ENCODE measurements around the gene TLL2.

TLL2 gene

DNA sequence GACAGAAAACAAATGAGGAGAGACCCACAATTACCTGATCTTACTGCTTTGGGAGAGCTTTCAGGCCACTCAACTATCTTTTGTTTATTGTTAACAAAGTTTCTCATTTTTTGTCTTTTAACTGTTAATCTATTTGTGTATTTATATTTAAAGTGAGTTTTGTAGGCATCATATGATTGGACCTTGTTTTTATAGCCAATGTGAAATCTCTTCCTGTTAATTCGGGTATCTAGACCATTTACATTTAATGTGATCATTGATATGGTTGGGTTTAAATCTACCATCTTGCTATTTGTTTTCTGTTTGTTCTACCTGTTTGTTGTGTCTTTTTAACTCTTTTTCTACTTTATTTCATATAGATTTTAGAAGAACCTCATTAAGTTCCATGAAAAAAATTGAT, 167.4 kb downstream of the TLL2 start:
- no peak for DNase-seq

DNA sequence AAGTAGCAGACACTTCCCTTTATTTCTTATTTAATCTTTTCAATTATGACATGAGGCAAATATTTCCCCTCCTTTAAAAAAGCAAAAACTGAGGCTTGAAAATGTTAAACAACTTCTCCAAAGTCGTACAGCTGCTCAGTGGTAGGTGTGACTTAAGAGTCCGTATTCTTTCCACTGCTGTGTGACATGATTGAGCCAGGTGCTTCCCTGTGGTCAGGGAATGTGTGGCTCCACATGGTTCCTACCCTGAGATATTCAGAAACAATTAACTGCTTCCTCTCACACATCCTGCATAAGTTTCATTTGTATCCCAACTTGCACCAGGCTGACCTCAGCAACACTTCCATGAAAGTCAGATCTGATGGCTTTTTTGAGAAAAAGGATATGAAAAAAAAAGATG, 168.5 kb downstream of the TLL2 start:
- no peak for DNase-seq

DNA sequence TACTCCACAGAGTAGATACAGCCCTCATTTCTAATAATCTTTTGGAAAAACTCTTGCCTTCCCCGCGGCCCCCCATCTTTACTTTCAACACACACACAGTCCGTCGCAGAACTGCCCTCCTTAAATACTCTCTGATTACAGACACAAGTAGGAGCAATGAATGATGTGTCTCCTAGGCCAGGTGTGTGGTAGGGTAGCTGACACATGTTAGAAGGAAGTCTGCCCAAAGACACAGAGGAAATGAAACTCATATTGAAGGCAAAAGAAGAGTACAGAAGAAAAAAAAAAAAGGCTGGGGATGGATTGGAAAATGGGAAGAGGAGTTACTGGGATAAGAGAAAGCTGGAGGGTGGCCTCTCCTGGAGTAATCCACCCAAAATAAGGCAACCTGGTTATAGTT, 169.5 kb downstream of the TLL2 start:
- DNase-seq = no peak

DNA sequence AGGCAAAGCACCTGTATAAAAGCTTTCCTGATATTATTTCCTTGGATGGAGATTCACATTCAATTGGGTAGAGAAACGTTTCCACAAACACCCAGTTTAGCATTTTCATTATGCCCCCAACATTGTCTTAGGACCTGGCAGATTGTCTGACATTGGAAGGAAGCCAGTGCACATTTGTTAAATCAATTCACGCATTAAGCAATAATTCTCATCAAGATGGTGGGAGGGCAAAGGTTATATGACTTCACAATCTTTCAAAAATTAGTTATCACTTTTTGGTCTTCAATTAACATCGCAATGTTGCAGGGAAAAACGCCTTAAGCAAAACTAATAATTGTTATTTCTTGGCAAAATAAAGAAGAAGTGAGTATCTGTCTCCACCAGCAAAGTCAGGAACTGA, 171.3 kb downstream of the TLL2 start:
- DNase-seq = no peak

DNA sequence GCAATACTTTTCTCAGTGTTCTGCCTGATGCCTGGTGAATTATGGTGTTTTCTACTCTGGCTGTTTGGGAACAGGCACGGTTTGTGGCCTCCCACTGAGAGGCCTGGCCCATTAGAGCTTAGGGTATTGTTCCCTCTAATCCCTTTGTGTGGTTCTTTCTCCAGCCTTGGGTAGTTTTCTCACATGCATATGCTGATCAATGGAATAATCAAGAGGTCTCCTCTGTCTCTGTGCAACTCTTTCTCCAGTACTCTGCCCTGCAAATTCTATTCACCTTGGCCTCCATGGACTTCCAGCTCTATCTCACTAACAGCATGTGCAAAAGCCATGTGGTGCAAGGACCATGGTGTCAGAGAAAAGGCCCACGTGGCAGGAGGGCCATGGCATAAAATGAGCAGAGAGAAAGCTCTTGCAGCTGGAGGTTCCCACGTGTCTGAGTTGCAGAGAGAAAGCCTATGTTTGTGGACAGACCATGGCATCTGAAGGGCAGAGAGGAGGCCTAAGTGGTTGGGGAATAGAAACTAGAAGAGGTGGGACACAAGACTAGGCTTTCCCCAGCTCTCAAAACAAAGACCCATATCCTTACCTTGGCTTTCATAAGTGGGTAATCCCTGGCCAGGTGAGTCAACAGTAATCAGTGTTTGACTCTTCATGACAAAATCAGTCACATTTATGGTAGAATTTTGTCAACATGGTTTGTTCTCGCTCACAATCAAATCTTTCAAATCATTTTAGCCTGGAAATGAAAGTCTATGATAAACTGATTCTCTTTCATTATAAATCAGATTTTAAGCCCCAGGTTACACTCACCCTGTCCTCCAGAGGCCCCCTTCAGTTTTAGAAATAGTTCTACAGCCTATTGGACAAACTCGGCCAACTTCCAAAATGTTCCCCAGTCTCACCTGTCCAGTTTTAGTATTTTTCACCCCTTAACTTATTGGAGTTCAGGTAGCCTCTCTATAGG, 172.2 kb downstream of the TLL2 start:
- DNase-seq = no peak

DNA sequence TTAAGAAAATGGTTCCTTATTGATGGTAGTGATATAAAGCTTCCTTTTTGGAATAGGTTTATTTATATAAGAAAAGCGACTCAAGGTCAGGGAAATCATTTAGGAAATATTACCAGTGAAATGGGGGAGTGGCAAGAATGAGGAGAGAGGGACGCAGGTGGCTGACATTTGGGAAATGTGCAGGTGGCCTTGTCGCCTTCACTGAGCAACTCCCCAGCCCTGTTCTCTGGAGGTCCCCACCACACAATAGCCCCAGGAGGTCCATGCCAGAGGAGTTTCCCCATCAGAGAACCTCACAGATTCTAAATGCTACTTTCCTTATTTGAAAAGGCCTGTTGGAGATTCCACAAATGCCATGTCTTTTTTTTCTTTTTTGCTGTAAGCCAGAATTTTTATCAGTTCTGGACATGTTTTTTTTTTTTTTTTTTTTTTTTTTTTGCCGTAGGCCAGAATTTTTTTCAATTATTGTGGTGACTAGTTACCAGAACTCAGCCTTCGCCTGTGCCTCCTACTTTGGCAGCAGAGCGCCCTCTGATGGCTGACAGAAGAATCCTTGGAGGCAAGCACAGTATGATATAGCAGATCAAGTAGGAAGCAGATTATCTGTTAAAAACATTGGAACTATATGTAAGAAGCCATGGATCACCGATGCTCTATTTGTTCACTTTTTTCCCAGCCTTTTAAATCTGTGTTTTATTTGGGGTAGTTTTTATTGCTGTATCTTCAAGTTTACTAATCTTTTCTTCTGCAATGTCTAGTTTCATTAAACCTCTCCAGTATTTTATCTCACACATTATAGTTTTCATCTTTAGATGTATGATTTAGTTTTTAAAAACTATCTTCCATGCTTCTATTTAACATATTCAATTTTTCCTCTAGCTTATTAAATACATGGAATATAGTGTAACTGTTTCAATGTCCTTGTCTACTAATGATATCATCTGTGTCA, 173.5 kb downstream of the TLL2 start:
- DNase-seq = peak; percentile 26

DNA sequence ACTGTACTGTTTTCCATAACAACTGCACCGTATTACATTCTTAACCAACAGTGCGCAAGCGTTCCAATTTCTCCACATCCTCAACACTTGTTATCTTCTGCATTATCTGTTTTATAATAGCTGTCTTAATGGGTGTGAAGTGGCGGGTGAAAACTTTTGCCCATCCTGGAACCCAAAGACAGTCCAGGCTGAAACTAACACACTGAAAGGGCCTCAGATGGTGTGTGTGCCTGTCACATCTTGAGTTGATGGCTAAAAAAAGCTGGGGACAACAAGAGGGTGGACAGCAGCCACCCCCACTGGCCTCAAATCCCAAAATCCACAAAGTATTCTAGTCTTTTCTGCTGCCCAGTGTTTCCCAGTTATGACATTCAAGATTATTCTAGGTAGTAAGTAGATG, 174.3 kb downstream of the TLL2 start:
- no peak for DNase-seq

DNA sequence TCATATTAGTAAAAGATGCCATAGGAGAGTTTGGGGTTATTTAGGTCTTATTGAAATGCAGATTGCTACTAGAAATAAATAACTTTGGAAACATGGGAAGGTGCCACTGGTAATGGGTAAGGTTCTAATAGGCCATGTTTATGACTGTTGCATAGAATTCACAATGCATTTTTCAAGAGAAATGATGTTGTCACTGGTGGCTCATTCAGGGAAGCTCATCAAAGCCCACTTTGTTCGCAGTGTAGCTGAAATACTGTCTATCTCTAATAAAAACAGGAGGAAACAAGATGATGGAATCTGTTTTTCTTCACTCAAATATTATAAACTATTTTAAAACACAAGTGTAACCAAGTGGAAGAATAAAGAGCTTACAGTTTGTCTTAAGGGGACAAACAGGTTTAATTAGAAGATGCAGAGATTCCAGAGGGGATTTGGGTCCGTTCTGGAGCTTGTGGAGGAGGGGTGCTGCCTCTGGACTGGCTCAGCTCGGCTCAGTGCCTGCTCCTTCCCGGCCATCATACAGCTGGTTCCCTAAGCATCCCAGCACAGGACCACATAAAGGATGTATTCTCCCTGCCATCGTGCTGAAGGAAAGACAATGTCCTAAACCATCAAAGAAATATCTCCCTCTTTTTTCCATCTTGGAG, 175.3 kb downstream of the TLL2 start:
- DNase-seq = no peak

DNA sequence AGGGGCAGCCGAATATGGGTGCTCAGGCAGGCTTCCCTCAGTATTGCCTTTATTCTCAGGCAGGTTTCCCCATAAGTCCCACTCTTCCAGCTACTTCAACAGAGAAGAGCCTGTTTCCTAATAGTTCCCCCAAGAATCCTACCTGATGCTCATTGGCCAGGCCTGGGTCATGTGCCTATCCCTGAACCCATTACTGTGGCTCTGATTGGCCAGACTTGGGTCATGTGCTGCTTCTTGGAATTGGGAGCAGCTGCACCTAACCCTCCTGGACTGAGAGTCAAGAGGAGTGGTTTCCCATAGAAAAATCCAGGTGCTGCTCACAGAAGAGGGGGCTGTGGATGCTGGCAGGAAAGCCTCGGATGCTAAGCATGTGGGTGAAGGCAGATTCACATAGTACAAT, 176.6 kb downstream of the TLL2 start:
- no peak for DNase-seq

DNA sequence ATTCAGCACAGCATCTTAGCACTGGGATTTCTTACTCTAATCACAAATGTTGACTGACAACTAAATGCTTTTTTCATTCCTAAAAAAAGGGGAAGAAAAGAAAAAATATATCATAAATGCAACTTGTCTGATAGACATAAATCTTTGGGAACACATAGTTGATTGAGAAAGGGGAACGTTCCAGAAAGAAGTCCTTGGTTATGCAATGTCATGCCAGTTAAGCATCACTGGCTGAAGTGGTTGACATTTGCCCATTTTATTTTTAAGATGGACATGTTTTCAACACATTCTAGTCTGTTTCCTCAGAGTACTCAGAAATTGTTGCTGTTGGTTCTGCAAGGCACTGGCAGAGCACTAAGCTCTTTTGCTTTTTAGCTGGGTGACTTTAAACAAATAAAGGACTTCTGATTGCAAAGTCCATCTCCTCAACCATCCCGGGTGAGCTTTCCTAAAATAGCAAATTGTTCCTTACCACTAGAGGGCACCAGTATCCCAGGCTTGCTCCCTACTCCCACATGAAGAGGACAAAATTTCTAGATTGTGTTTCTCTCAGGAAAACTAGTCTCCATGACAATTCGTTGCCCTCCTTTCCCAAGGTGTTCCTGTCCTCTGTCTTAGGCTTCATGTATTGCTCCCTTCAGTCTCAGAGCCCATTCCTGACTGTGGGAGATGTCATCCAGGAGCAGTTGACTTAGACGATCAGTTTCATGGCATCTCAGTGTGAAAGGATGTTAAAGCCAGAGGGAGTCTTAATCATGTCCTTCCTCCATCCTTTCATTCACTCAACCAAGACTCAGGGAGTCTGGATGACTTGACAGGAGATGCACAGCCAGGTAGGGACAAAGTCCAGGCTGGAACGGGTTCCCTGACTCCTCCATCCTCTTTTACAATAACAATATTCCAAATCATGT, 178.9 kb downstream of the TLL2 start:
- no peak for DNase-seq

DNA sequence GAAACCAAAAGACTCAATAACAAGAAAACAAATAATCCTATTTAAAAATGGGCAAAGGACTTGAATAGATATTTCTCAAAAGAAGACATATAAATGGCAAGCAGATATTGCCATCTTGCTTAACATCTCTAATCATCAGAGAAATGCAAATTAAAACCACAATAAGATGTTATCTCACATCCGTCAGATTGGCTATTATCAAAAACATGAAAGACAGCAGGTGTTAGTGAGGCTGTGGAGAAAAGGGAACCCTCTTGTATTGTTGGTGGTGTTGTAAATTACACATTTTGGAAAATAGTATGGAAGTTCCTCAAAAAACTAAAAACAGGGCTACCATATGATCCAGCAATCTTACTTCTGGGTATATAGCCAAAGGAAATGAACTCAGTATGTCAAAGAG, 180.6 kb downstream of the TLL2 start:
- no peak for DNase-seq

DNA sequence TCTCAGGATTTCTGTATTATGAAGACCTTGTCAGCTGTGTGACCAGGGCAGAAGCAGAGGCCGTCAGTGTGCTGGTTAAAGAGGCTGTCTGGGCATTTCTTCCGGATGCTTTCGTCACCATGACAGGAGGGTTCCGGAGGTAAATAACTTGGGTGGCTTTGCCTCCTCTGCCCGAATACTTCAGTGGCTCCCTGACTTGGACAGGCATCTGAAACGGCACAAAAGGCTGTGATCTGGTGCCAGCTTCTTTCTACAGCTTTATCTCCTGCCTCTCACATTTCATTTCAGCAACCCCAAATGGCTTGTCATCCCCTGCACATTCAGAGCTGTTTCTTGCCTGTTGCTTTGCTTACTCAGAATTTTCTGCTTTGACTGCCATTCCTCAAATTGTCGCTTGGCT, 186.3 kb downstream of the TLL2 start:
- DNase-seq = no peak

DNA sequence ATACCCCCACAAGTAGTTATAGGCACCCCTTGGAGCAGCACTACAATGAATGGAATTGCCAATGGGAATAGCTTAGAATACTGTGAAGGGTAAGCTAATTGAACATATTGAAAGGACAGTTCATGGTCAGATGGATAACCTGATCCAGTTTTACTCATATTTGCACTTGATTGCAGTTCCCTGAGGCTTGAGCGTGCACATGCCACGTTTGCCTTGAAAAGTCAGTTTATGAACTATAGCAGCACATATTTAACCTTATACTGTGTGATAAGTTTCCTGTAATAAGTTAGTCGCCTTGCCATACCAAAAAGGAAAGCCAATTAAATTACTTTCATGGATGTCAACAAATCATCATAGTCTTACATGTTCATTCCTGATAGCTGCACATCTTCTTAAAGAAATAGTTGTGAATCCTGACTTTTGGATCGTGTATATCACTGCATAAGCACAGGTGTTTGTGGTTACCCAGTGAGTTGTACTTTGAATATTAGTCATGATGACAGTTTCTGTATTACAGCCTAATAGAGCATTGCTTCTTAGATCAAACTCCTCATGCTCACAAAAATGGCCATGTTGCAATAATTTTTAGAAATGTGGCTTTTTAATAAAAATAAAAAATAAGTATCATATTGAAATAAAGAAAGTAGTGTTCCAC, 187.9 kb downstream of the TLL2 start:
- no peak for DNase-seq

DNA sequence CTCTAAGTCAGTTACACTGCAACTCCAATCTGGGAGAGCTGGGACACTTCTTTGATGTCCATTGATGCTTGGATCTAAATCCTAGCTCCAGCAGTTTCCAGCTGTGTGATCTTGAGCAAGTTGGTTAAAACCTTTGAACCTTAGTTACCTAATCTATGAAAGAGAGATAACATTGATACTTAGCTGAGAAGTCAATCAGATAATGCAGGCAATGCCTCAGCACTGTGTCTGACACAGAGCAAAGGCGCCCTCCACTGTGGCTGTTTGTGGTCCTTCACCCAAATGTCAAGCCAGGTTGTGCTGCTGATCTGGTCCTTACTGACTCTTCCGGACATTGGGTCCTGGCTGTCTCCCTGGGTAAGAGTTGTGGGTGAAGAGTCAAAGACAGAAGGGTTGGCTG, 189.3 kb downstream of the TLL2 start:
- DNase-seq = no peak

DNA sequence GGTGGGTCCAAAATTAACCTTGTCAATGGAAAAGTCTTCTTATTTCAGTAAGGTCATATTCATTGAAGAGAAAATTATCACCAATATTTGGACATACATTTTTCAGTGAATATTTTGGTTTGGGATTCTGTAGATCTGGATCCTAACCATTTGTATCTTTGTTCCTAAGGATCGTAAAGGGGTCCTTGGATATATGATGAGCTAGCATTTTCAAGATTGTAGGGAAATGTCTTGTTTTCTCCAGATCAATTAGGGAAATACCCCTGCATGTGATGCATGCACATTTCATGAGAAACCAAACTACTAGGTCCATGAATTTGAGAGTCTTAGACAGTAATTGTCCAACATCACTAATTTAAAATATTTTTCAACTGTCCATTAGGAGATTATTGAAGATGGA, 191.5 kb downstream of the TLL2 start:
- no peak for DNase-seq

DNA sequence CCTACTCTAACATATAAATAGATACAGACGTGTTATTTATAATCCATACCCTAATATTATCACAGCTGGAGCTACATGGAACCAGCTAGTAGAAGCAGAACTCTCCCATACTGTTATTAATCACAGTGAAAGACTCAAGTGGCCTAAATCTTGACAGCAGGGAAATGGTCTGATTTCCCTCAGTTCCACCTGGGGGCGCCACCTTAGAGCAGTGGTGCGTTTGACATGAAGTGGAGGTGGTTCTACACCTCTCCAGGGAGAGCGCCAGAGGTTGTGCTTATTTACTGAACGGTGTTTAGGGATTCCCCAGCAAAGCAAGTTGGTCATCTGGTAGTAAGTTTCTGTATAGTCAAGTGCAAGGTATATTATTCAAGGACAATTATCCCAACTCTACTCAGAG, 191.9 kb downstream of the TLL2 start:
- no peak for DNase-seq

DNA sequence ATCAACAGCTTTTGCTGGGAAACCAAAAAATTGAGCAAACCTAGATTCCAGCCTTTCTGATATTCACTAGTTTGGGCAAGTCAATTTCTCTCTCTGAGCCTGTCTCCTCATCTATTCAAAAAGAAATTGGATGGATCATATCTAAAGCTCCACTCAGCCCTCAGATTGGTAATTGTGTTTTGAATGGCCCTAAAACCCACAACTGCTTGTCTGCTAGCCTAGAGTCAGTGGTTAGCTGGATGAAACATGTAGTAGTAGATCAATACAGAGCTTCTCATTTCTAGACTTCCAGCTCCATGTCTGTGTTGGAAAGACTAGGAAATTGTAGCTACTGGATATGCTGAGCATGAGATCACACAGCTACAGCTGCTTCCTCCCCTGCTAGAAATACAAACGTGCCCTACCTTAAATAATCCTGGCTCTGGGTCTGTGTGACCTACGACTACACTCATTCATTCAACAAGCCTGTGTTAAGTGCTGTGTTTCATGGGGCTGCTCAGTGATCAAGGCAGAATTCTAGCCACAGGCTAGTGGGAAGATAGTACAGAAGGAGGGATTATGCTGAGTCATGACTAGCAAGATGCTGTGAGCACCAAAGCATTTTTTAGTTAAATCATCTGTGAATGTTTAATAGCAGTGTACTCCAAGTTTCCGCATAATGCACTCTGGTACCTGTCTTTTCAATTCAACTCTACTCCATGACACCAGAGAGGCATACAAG, 193.8 kb downstream of the TLL2 start:
- no peak for DNase-seq

DNA sequence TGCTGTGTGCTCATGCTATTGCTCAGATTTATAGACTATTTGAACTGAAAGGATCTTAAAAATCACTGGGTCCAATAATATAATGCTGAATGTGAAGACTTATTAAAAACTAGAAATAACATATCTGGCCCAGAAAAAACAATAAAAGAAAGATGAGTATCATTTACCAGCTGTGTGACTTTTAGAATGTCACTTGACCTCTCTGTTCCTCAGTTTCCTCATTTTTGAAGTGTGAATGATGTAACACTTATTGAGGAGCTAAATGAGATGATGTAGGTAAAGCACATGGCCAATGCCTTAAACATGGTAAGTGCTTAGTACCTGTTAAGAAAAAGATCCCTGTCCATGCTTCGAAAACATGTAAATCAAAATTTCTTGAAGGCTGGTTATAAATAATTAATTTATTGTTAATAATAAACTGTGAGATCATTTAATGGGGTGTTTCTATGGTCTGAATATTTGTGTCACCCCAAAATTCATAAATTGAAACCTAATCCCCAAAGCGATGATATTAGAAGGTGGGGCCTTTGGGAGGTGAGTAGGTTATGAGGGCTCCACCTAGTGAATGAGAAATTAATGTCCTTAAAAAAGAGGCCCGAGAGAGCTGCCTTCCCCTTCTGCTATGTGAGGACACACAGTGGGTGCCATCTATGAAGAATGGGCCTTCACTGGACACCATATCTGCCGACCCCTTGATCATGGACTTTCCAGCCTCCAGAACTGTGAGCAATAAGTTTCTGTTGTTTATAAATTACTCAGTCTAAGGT, 196.5 kb downstream of the TLL2 start:
- no peak for DNase-seq

Measured in activated CD4-positive, alpha-beta T cell treated with anti-CD3 and anti-CD28 coated beads for 1 hour (primary cell).